GM10847 (cell line): ENCODE data around the gene SYCE3.

Experiments
- POLR2A ChIP-seq: IDR thresholded peaks from 2 replicates; pipeline ENCODE4 v1.6.1; 2011; ENCODE audit not compliant: insufficient read length; ENCODE audit errors: extremely low read depth

Gene SYCE3

DNA sequence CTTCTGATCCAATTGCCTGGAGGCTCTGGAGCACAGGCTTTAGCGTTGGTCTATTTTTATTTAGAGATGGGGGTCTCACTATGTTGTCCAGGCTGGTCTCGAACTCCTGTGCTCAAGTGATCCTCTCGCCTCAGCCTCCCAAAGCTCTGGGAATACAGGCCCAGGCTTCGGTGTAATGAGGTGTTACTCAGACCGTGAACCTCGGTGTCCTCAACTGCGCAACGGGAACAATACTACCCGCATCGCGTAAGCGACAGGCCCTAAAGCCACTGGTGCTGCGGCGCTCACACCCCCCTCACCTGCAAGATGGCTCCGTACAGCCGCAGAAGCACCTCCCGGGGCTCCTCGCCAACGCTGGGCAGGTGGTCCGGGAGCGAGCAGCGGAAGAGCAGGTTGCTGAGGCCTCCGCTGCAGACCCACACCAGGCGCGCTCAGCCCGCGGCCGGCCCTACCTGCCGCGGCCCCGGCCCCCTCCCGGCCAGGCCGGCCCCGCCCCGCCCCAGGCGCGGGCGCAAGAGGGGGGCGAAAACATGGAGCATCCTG, 19.3 kb upstream of the SYCE3 start:
- no peak for TF ChIP-seq POLR2A

DNA sequence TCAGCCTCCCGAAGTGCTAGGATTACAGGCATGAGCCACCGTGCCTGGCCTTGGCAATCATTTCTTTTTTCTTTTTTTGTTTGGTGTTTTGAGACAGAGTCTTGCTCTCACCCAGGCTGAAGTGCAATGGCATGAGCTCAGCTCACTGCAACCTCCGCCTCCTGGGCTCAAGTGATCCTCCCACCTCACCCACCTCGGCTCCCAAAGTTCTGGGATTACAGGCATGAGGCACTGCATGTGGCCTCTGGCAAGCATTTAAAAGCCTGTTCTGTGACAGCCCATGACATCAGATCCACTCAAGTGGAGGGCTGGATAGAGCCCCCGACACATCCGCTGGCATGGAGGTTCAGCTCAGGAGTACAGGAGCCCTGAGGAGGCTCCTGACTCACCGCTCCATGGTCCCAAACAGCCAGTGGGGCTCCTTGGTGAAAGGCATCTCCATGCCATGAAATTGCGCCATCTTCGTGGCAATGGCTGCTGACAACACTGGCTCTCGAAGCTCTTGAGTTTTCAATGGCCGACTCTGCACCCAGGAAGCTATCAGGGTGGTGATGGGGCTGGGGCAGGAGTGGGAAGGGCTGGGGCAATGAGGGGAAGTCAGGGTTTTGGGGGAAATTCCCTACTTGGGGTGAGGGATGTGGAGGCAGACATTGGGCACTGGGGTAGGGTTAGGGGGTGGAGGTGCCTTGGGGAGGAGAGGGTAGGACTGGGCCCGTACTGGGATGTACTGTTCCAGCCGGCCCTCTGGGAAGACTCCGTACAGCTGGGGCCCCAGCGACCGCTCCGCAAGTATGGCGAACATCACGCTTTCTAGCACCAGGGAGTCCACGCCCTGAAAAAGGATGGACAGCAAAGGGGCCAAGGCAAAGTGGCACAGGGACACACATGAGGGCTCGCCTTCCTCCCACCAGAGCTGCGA, 18.6 kb upstream of the SYCE3 start:
- TF ChIP-seq POLR2A, result no peak

- TF ChIP-seq POLR2A, result no peak
Observed at GRCh38 chr22:50579752-50580151, 17.0 kb upstream of the SYCE3 start.

DNA sequence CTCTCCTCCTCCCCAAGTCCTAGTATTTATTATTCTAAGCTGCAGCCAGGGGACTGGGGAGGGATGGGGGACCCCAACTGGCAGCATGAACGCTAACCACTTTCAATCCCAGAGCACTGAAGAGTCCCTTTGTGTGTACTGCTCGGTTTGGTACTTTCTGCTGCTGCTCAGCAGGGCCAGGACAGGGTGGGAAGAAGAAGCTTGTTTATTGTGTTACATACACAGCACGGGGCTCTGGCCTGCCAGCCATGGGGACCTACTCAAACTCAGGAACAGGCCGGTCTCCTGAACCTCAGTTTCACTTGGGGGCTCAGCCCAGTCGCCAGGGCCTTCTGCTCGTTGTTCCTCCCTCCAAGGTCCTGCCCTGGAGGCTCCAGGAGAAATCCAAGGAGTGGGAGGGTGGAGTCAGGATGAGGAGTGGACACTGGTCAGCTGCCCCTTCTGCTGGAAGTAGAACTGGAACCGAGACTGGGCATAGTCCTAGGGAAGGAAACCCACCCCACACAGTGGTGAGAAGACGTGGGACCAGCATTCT, 16.1 kb upstream of the SYCE3 start:
- TF ChIP-seq POLR2A, result no peak

DNA sequence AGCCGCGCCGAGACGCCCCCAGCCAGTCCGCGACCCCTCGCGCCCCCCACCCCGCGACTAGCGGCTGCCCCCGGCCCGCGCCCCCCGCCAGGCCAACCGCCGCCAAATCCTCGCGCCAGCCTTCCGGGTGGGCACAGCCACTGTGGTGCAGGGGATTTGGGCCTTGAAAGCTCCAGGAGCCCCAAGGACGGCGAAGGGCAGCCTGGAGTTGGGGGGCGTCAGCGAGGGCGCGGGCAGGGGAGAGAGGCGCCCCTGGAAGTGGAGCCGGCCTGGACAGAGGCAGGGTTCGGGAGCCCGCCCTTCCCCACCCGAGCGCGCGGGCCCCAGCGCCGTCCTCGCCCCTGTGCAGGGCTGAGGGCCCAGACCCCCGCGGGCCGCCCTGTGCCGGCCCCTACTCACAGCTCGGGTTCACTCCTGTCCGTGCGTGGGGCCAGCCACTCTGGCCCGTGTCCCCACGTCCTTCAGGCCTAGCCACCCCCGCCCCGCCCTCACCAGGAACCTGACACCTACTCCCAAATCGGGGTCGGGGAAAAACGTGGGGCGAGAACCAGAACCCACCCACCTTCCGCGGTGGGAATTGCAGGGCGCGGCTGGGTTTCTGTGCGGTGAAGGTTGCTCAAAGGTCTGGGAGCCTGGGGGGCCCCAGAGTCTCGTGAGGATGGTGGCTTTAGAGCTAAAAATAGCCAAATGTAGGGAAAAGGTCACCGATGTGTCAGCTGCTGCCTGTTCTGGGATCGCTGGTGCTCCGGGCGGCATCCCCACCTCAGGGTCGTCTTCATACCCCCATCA, 15.5 kb upstream of the SYCE3 start, which contains the start of gene CPT1B:
Gene CPT1B (minus strand): TSS at position 441 of the 789 bp plus-strand sequence. CDS start 512 bp downstream, outside the sequence.
- TF ChIP-seq POLR2A, result no peak

GRCh38 chr22:50577697-50577986, 14.9 kb upstream of the SYCE3 start:
- TF ChIP-seq POLR2A, result no peak

DNA sequence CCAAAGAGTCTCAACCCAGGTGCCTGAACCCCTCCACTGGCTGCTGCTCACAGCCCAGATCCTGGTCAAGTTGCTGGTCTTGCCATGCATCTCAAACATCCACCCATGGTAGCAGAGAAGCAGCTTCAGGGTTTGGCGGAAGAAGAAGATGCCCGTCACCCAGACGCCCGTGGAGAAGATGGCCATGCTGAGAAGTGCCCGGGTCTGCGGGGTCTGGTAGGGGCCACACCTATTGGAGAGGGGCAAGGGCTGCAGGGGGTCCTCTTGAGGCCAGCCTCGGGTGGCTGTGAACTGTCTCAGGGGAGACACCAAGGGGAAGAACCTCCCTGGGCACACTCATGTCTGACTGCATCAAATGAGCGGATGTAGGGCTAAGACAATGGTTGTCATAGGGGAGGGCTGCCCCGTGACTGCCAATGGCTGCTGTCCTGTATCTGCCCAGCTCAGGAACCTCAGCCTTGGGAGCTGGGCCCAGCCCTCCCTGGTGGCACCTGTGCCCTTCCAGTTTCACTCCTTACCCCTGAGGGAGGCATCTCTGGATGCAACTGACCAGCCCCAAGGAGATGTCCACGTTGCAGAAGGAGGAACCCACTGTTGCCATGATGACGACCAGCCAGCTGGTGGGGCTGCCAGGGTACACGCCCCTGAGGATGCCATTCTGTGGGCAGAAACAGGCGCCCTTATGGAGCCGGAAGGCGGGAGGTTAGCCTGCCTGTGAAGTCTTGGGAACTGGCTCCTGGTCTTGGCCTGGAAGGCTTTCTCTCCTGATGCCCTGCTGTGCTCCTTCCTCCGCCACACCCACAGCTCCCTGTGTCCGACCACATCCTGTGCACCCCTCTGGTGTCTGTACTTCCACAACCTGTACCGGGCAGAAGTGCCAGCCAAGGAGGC, 14.3 kb upstream of the SYCE3 start:
- no peak for TF ChIP-seq POLR2A

- no peak for TF ChIP-seq POLR2A
Observed at GRCh38 chr22:50576070-50576469, 13.4 kb upstream of the SYCE3 start.

GRCh38 chr22:50575426-50575941, 12.8 kb upstream of the SYCE3 start:
- no peak for TF ChIP-seq POLR2A

DNA sequence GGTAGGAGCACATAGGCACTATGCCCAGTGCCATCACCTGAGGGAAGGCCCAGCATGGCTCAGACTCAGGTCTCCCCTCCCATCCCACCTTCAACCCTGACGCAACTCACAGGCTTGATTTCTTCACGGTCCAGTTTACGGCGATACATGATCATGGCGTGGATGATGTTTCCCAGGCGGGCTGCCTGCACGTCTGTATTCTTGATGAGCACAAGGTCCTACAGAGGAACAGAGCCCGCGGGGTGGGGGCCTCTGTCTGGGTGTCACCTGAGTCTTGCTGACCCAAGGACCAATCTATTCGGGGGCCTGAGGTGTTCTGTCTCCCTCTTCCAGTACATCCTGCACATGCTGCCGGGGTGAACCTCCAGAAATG, 11.7 kb upstream of the SYCE3 start:
- TF ChIP-seq POLR2A, result no peak

- no peak for TF ChIP-seq POLR2A
Observed at GRCh38 chr22:50573491-50574382, 11.0 kb upstream of the SYCE3 start.

- TF ChIP-seq POLR2A, result no peak
Observed at GRCh38 chr22:50572965-50573364, 10.2 kb upstream of the SYCE3 start.
